K562 (cell line): ENCODE results near the gene BAK1. TPM values are rescaled to one million over a fixed set of nuclear protein-coding genes. Genes with fewer than 3 reads are reported as not detected.

Experiments
- ATAC-seq: fragments of 200-7000 bp; cut with Tn5 transposase; 3 replicates; pipeline ENCODE4 v1.9.1; 2020; ENCODE audit warnings: moderate library complexity
- BruUV-seq: library from RNA; stranded (reverse); fragments of 400-500 nt; replicated peaks from 2 replicates; lab custom pipeline; 2021; lab: Mats Ljungman, UMichigan
- CTCF ChIA-PET: fragments of 300-600 bp; formaldehyde crosslinking; extraction: SDS; loops from one replicate; lab custom pipeline; 2021; ENCODE audit warnings: low intra/inter-chr PET ratio; lab: Yijun Ruan, JAX
- POLR2A ChIA-PET: fragments of 300-600, 350-650 bp; sonication (Branson Sonifier 250); formaldehyde crosslinking; extraction: SDS; loops from one replicate; lab custom pipeline; 2021; ENCODE audit warnings: antibody characterized with exemption, inconsistent platforms; lab: Yijun Ruan, JAX
- DNase-seq, 4 experiments: peaks; one replicate each; pipeline versions ENCODE4 v3.0.0 to v3.0.0-alpha.2; 2011 to 2018; ENCODE audit warnings: low spot score in 3 of 4, mixed read lengths in 3 of 4; ENCODE audit errors: extremely low read depth in 1 of 4
- FAIRE-seq: peaks from 2 replicates; lab custom pipeline; 2011; peaks lifted over from hg19 to GRCh38; lab: Jason Lieb, UNC
- H2AFZ ChIP-seq: 2 replicates; pipeline ENCODE4 v1.6.0; 2011; ENCODE audit warnings: low read depth, low read length, control low read depth, inconsistent platforms
- H3K27ac ChIP-seq: fragments of 200-600 bp; 3 replicates; pipeline ENCODE4 v1.8.0; 2011; ENCODE audit warnings: low read depth, mild to moderate bottlenecking, control low read depth, inconsistent platforms, low read length, moderate library complexity, mixed read lengths; ENCODE audit errors: extremely low read depth
- H3K27me3 ChIP-seq, 2 experiments: fragments of 300-600 bp in 1 of 2; 2 replicates in 1 of 2; 3 replicates in 1 of 2; pipeline versions ENCODE4 v1.6.0 to v1.8.0; 2011; ENCODE audit warnings: inconsistent platforms in 2 of 2, low read length in 2 of 2, mild to moderate bottlenecking in 1 of 2, mixed read lengths in 1 of 2, moderate library complexity in 1 of 2; ENCODE audit not compliant: control insufficient read depth in 2 of 2, insufficient read depth in 2 of 2
- H3K36me3 ChIP-seq: fragments of 300-600 bp; 3 replicates; pipeline ENCODE4 v1.8.0; 2011; ENCODE audit warnings: mild to moderate bottlenecking, low read length, inconsistent platforms; ENCODE audit not compliant: control insufficient read depth, insufficient read depth
- H3K4me1 ChIP-seq, 2 experiments: fragments of 200-600 bp in 1 of 2; replicated peaks in 1 of 2; 2 replicates in 1 of 2; 3 replicates in 1 of 2; pipeline versions ENCODE4 v1.5.1 to v1.8.0; 2011; ENCODE audit warnings: inconsistent platforms in 2 of 2, low read length in 2 of 2, mild to moderate bottlenecking in 1 of 2, mixed read lengths in 1 of 2, moderate library complexity in 1 of 2; ENCODE audit not compliant: control insufficient read depth in 2 of 2, insufficient read depth in 2 of 2
- H3K4me2 ChIP-seq: 2 replicates; pipeline ENCODE4 v1.6.1; 2011; ENCODE audit warnings: low read length, control low read depth, inconsistent platforms, mixed read lengths; ENCODE audit not compliant: insufficient read depth
- H3K4me3 ChIP-seq: fragments of 200-600 bp; sonication (generic), shearing (Covaris generic); 2 replicates; pipeline ENCODE4 v1.5.1; 2016; ENCODE audit warnings: control low read depth, inconsistent platforms
- H3K79me2 ChIP-seq: fragments of 200-600 bp; 3 replicates; pipeline ENCODE4 v1.8.0; 2011; ENCODE audit warnings: low read length, inconsistent platforms; ENCODE audit not compliant: control insufficient read depth, insufficient read depth
- H3K9ac ChIP-seq, 2 experiments: 2 replicates each; pipeline versions ENCODE4 v1.6.0 to v1.6.1; 2011; ENCODE audit warnings: low read depth in 2 of 2, low read length in 2 of 2, control low read depth in 1 of 2, inconsistent platforms in 1 of 2, mild to moderate bottlenecking in 1 of 2, mixed read lengths in 1 of 2; ENCODE audit not compliant: insufficient read depth in 1 of 2
- H3K9me1 ChIP-seq: one replicate; pipeline ENCODE4 v1.6.0; 2011; ENCODE audit warnings: inconsistent platforms, mild to moderate bottlenecking, low read length, moderate library complexity; ENCODE audit not compliant: control insufficient read depth, insufficient read depth
- H3K9me3 ChIP-seq: replicated peaks from 2 replicates; pipeline ENCODE4 v1.5.1; 2011; ENCODE audit warnings: low read depth, low read length, inconsistent platforms; ENCODE audit not compliant: control insufficient read depth, insufficient read depth
- H4K20me1 ChIP-seq: replicated peaks from 2 replicates; pipeline ENCODE4 v1.6.1; 2011; ENCODE audit warnings: low read length, inconsistent platforms, mixed read lengths; ENCODE audit not compliant: control insufficient read depth, insufficient read depth
- HMBOX1 ChIP-seq: sonication (generic); IDR thresholded peaks from 2 replicates; pipeline ENCODE4 v1.6.1; 2016
- MCM5 ChIP-seq: fragments of 450-650 bp; IDR thresholded peaks from 2 replicates; pipeline ENCODE4 v1.6.1; 2016; ENCODE audit warnings: low read depth
- PCBP2 ChIP-seq: fragments of 200-400 bp; formaldehyde crosslinking; IDR thresholded peaks from 2 replicates; pipeline ENCODE4 v1.6.1; 2018; ENCODE audit warnings: low read length, low read depth, mild to moderate bottlenecking, moderate library complexity; ENCODE audit not compliant: poor library complexity, severe bottlenecking
- ZBTB12 ChIP-seq: fragments of 250-450 bp; sonication (Bioruptor Pico); IDR thresholded peaks from 2 replicates; pipeline ENCODE4 v1.4.0; 2020
- WGBS: fragments of 100-300 bp; shearing (Covaris generic); methylation state at CpG from one replicate; pipeline ENCODE4 v1.1.6; 2016; ENCODE audit warnings: low coverage, mixed read lengths; ENCODE audit not compliant: insufficient coverage; ENCODE audit errors: missing lambda C conversion rate; 5-methylcytosine and 5-hydroxymethylcytosine counted together
- in situ Hi-C: fragments of 300-500 bp; cut with MboI; formaldehyde crosslinking; loops from 4 replicates; pipeline ENCODE4 v1.15.0; 2018; ENCODE audit warnings: inconsistent platforms, mixed read lengths
- intact Hi-C: fragments of 100-400 bp; cut with micrococcal nuclease; formaldehyde crosslinking; loops from 2 replicates; pipeline ENCODE4 v1.14.2; 2022
- polyA plus RNA-seq, 8 experiments: library from polyadenylated mRNA; depleted of rRNA in 4 of 8; stranded (reverse) in 5 of 8; unstranded in 3 of 8; fragments of >200 nt; fragmentation: Nextera tagmentation in 2 of 8; fragmentation: Illumina TruSeq in 1 of 8; extraction: Ambion mirVana in 2 of 8; extraction: Trizol in 1 of 8; gene quantifications; 2 replicates each; pipeline versions ENCODE4 v1.2.1 to v1.2.3, GENCODE V29; 2011 to 2014; ENCODE audit warnings: inconsistent platforms in 1 of 8, missing spikeins in 1 of 8
- total RNA-seq, 7 experiments: library from RNA; depleted of rRNA in 6 of 7; stranded (reverse); fragments of >200 nt in 6 of 7; fragmentation: Illumina TruSeq in 2 of 7; extraction: Trizol in 2 of 7; gene quantifications; 2 replicates each; pipeline versions ENCODE4 v1.2.1 to v1.2.3, GENCODE V29; 2011 to 2021; ENCODE audit warnings: low replicate concordance in 1 of 7
- TF ChIP-seq, protein P1 (sequence below): sonication (generic); formaldehyde crosslinking; IDR thresholded peaks from 2 replicates; pipeline ENCODE4 v1.9.0; 2022; ENCODE audit warnings: mild to moderate bottlenecking, missing genetic modification reagents
- TF ChIP-seq, protein P2 (sequence below): sonication (generic); formaldehyde crosslinking; IDR thresholded peaks from 2 replicates; pipeline ENCODE4 v1.8.1; 2023; ENCODE audit warnings: mild to moderate bottlenecking, missing genetic modification reagents

The BAK1 gene
- total and polyA plus RNA-seq, 9 of the 15 experiments (the other 6 are each of a cell fraction or from before 2014, with no cell fraction given) = 5.4 to 30.7 (median 18.9) TPM

- H3K27me3 ChIP-seq = no peaks in the 10 kb centered on the region
- H2AFZ ChIP-seq = no peak overlapping the region
- no peaks in the 10 kb centered on the region for H3K9me3 ChIP-seq
- in situ Hi-C loops = no loop called here
- no peak for FAIRE-seq
- H3K9ac ChIP-seq = 0 out of 4 replicates have a peak overlapping the region, but pooled peaks of 1 of the 2 experiments have one; percentile 37
- WGBS = 89% methylated on average over 4 of the region's 4 CpGs
- no peak for TF ChIP-seq MCM5
- TF ChIP-seq, protein P1, sequence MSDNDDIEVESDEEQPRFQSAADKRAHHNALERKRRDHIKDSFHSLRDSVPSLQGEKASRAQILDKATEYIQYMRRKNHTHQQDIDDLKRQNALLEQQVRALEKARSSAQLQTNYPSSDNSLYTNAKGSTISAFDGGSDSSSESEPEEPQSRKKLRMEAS = no peak
- TF ChIP-seq, protein P2, sequence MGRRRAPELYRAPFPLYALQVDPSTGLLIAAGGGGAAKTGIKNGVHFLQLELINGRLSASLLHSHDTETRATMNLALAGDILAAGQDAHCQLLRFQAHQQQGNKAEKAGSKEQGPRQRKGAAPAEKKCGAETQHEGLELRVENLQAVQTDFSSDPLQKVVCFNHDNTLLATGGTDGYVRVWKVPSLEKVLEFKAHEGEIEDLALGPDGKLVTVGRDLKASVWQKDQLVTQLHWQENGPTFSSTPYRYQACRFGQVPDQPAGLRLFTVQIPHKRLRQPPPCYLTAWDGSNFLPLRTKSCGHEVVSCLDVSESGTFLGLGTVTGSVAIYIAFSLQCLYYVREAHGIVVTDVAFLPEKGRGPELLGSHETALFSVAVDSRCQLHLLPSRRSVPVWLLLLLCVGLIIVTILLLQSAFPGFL (CRISPR knock-in tag) = no peak
- no peak for TF ChIP-seq PCBP2
- TF ChIP-seq ZBTB12 (CRISPR knock-in tag) = no peak
- no peak for TF ChIP-seq HMBOX1
- H3K4me1 ChIP-seq = peaks cover 10 to 37% of the 10 kb centered on the region in 2 experiments; a peak in 4 of 5 replicates
- DNase-seq = no peak
- H3K79me2 ChIP-seq = peaks cover 38% of the 10 kb centered on the region
- no peak overlapping the region for H3K4me2 ChIP-seq
- H3K9me1 ChIP-seq = peaks cover 10% of the 10 kb centered on the region
- no peak overlapping the region for H3K27ac ChIP-seq
- peaks cover 41% of the 10 kb centered on the region; the same call in 2 of the 3 replicates for H3K36me3 ChIP-seq
- ChIA-PET POLR2A (interaction anchor here (0.7 to 1.3 kb wide), 5 partner anchors 10 to 119 kb away, joined by 3 to 4 read pairs (median 3); partner anchors contain the start of gene UQCC2), CTCF (no interaction called here)
- no peaks in the 10 kb centered on the region; the same call in 1 of the 2 replicates for H4K20me1 ChIP-seq
- intact Hi-C loops = no loop called here
- H3K4me3 ChIP-seq = no peak overlapping the region
- BruUV-seq = no TSS peak
- no peak for ATAC-seq
Measured at GRCh38 chr6:33624856-33625255, 44.8 kb upstream of the BAK1 start.
